D721Med (cell line): ENCODE measurements around the gene POLR1B.

Experiments
- DNase-seq: peaks from one replicate; pipeline ENCODE4 v3.0.0; 2011; ENCODE audit warnings: low spot score; ENCODE audit not compliant: insufficient read length
- FAIRE-seq: peaks from 2 replicates; lab custom pipeline; 2011; peaks lifted over from hg19 to GRCh38; lab: Jason Lieb, UNC
- TF ChIP-seq, protein P1 (sequence below): IDR thresholded peaks from 2 replicates; pipeline ENCODE4 v1.5.1; 2012; ENCODE audit warnings: mild to moderate bottlenecking, control low read depth; ENCODE audit not compliant: insufficient read depth; ENCODE audit errors: missing control alignments

The POLR1B gene

DNA sequence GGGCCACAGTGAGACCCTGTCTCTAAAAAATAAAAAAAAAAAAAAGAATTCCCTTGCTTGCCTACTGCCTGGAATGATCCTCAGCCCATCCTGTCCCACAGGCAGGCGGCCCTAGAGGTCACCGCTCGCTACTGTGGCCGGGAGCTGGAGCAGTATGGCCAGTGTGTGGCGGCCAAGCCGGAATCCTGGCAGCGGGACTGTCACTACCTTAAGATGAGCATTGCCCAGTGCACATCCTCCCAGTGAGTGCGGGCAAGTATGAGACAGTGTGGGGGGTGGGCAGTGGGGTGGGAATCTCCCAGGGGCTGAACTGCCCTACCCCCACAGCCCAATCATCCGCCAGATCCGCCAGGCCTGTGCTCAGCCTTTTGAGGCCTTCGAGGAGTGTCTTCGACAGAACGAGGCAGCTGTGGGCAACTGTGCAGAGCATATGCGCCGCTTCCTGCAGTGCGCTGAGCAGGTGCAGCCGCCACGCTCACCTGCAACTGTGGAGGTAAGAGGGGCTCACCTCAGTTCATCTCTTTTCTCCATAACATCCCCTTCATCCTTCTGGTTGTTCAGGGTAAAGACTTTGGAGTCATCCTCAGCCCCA lies 43.7 kb downstream of the POLR1B start:
- no peak for FAIRE-seq
- no peak for DNase-seq
- TF ChIP-seq, protein P1, sequence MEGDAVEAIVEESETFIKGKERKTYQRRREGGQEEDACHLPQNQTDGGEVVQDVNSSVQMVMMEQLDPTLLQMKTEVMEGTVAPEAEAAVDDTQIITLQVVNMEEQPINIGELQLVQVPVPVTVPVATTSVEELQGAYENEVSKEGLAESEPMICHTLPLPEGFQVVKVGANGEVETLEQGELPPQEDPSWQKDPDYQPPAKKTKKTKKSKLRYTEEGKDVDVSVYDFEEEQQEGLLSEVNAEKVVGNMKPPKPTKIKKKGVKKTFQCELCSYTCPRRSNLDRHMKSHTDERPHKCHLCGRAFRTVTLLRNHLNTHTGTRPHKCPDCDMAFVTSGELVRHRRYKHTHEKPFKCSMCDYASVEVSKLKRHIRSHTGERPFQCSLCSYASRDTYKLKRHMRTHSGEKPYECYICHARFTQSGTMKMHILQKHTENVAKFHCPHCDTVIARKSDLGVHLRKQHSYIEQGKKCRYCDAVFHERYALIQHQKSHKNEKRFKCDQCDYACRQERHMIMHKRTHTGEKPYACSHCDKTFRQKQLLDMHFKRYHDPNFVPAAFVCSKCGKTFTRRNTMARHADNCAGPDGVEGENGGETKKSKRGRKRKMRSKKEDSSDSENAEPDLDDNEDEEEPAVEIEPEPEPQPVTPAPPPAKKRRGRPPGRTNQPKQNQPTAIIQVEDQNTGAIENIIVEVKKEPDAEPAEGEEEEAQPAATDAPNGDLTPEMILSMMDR, result no peak

DNA sequence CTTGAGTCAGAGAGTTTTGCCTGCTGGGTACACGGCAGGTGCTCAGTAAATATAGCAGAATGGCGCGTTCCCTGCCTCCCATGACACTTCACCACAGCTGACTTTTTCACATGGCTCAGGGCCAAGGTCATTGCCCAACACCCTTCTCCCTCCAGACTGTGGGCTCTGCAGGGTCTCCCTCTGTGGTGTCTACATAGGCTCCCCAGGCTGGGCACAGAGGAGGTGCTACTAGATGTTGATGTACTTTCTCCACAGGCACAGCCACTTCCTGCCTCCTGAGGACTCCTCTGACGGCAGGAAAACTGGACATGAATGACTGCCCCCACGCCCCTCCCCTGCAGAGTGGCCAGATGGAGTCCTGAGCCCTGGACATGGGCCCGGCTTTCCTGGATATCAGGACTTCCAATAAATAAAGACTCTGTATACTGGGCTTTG lies 46.4 kb downstream of the POLR1B start:
- no peak for DNase-seq
- TF ChIP-seq, protein P1, result no peak

DNA sequence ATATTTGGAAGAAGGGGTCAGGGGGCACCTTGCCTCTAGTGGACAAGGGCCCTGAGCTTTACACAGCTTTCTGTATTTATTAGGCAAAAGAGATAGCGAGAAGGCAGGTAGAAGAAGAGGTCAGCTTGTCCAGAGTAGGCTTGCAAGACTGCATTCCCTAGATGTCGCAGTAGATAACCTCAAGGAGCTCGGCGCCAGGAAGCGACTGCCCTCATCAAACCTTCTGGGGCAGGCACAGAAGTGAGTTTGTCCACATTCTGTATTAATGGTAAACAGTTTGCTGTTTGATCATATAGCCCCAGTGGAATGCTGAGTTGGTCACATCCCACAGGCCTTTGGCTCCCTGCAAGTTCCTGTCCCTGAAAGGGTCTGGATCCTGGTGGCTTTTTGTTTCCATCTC lies 49.1 kb downstream of the POLR1B start:
- FAIRE-seq (no peak), DNase-seq (no peak)
- TF ChIP-seq, protein P1, result no peak

More for the DNA sequence above, 46.4 kb downstream of the POLR1B start:
- FAIRE-seq, result no peak

- peak; percentile 35 for DNase-seq
- peak; percentile 82 for FAIRE-seq
- TF ChIP-seq, protein P1, result no peak
Observed at GRCh38 chr2:112593736-112594135, 51.5 kb downstream of the POLR1B start.

DNA sequence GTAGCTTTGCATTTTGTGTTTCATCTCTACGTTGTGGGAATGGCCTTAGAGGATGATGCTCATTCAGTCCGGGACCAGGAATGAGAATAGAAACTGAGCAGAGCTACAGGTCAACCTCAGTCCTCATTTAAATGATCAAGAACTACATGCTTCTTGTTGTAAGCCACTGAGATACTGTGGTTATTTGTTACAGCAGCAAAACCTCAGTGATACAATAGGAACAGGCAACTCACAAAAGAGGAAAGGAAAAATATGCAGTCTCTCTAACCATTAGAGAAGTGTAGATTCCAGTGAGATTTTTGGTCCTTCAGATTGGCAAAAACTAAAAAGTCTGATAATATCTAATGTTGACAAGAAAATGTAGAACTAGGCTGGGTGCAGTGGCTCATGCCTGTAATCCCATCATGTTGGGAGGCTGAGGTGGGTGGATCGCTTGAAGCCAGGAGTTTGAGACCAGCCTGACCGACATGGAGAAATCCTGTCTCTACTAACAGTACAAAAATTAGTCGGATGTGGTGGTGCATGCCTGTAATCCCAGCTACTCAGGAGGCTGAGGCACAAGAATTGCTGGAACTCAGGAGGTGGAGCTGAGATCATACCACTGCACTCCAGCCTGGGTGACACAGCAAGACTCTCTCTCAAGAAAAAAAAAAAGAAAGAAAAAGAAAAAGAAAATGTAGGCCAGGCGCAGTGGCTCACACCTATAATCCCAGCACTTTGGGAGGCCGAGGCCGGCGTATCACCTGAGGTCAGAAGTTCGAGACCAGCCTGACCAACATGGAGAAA lies 55.5 kb downstream of the POLR1B start:
- DNase-seq (no peak), FAIRE-seq (no peak)
- TF ChIP-seq, protein P1, result no peak

GRCh38 chr2:112600634-112601033 lies 58.4 kb downstream of the POLR1B start:
- TF ChIP-seq, protein P1, result no peak
- no peak for DNase-seq
- FAIRE-seq, result no peak

- FAIRE-seq, result no peak
- TF ChIP-seq, protein P1, result no peak
Observed at GRCh38 chr2:112601754-112602153, 59.5 kb downstream of the POLR1B start.

More at GRCh38 chr2:112601754-112602153, 59.5 kb downstream of the POLR1B start:
- no peak for DNase-seq
